Measurements from ENCODE around the gene NOTCH1. TPM values are rescaled to one million over a fixed set of nuclear protein-coding genes. Genes with fewer than 3 reads are reported as not detected.

NOTCH1 gene
- total and polyA plus RNA-seq, 2 of the 8 experiments (the other 6 are each of a cell fraction or from before 2014, with no cell fraction given): 6.9 to 55.6 TPM

DNA sequence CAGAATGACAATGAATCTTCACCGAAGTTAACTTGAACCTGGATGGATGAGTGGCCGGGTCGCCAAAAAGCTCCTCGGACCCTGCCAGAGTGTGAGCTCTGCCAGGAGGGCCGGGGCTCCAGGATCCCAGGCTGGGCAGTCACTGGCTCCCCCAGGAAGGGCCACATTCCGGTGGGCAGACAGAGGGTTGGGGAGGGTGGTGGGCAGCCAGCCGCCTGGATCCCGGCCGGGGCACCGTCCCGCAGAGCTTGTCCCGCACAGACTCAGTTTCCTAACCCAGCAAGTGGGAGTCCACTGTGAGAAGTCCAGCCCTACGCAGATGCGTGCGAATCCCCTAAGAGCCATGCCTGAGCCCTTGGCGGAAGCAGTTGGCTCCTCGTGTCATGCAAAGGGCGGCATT is 10.3 kb upstream of the NOTCH1 start:
- ChIA-PET CTCF (ENCODE audit: partially characterized antibody) (interaction anchor here (0.7 to 2.8 kb wide), 11 partner anchors 8 to 281 kb away, joined by 3 to 9 read pairs (median 4); no protein-coding TSS in a partner anchor), POLR2A (ENCODE audit: partially characterized antibody) (interaction anchor here (0.7 to 1.7 kb wide), 4 partner anchors 8 to 71 kb away, joined by 3 to 9 read pairs (median 4); no protein-coding TSS in a partner anchor)
- no peaks in the 10 kb centered on the region for H3K23me2 ChIP-seq (ENCODE audit: low read depth, low read length)
- no peak overlapping the region for H3K56ac ChIP-seq (replicated peaks; ENCODE audit: insufficient read length, low read depth, low read length)
- H2AK5ac ChIP-seq (ENCODE audit: low read depth, low read length): no peak overlapping the region
- H3K79me2 ChIP-seq (ENCODE audit: control insufficient read depth in 1 of 2, insufficient read depth in 2 of 2, low read length in 2 of 2): no peaks in the 10 kb centered on the region
- 0 out of 2 replicates have a peak overlapping the region, but pooled peaks have one; percentile 27 for H2BK12ac ChIP-seq (ENCODE audit: low read depth, low read length)
- 90% methylated on average over 14 of the region's 18 CpGs; no CpG with 5 or more reads in 1 of the 2 experiments for WGBS, 2 experiments (ENCODE audit: extremely low coverage in 1 of 2, insufficient coverage in 1 of 2, insufficient read length in 1 of 2, insufficient replicate concordance in 2 of 2, low coverage in 1 of 2, low lambda C conversion rate in 2 of 2, missing lambda C conversion rate in 1 of 2)
- no peak overlapping the region for H3K9ac ChIP-seq (replicated peaks in 1 of 4; ENCODE audit: extremely low read depth in 1 of 4, low read depth in 3 of 4, low read length in 3 of 4)
- no peak overlapping the region for H3K4me3 ChIP-seq (ENCODE audit: extremely low read depth in 1 of 4, insufficient read depth in 2 of 4, low read depth in 3 of 4, low read length in 4 of 4)
- H3K79me1 ChIP-seq (ENCODE audit: low read depth, low read length): no peaks in the 10 kb centered on the region
- no peak for DNase-seq (ENCODE audit: low read depth in 1 of 2, low spot score in 2 of 2)
- H4K91ac ChIP-seq (replicated peaks; ENCODE audit: insufficient read length, low read length): no peak overlapping the region
- no peaks in the 10 kb centered on the region for H4K20me1 ChIP-seq (replicated peaks in 1 of 2; ENCODE audit: control insufficient read depth in 1 of 2, insufficient read depth in 2 of 2, low read length in 2 of 2)
- H3K14ac ChIP-seq (ENCODE audit: insufficient read length): no peak overlapping the region
- H2AFZ ChIP-seq (ENCODE audit: low read length): no peak overlapping the region
- TF ChIP-seq E2F6 (IDR thresholded peaks at IDR 0.05) (peak; percentile 54; the same call in 1 of the 2 replicates), RNF2 (IDR thresholded peaks at IDR 0.05; ENCODE audit: borderline replicate concordance, low read depth, low read length, missing control alignments, poor library complexity, severe bottlenecking) (no peak), BRCA1 (IDR thresholded peaks at IDR 0.05; ENCODE audit: low read depth, low read length) (no peak)
- H4K8ac ChIP-seq (ENCODE audit: extremely low read depth, insufficient read depth, low read length): no peak overlapping the region
- H3K36me3 ChIP-seq (ENCODE audit: control insufficient read depth in 2 of 4, insufficient read depth in 4 of 4, low read length in 3 of 4): no peaks in the 10 kb centered on the region
- H2BK15ac ChIP-seq (ENCODE audit: low read length): 0 out of 2 replicates have a peak overlapping the region, but pooled peaks have one; percentile 81
- peaks cover 0 to 2% (median 0%) of the 10 kb centered on the region in 4 experiments; a peak in 3 of 7 replicates for H3K27me3 ChIP-seq (replicated peaks in 1 of 4; ENCODE audit: control insufficient read depth in 3 of 4, extremely low read depth in 1 of 4, insufficient read depth in 3 of 4, low read length in 3 of 4)
- H2BK120ac ChIP-seq (replicated peaks; ENCODE audit: low read depth, low read length): no peak overlapping the region
- no peak overlapping the region for H3K23ac ChIP-seq (ENCODE audit: insufficient read length)
- FAIRE-seq: no peak
- peaks cover 11 to 14% of the 10 kb centered on the region in 2 experiments for H3K9me3 ChIP-seq (ENCODE audit: insufficient read depth in 2 of 2, low read depth in 1 of 2, low read length in 1 of 2)
- no peak overlapping the region for H3K4me2 ChIP-seq (ENCODE audit: insufficient read depth in 1 of 2, low read depth in 2 of 2, low read length in 2 of 2)
- no peak overlapping the region for H3K27ac ChIP-seq (ENCODE audit: low read depth, low read length)
- H4K5ac ChIP-seq (ENCODE audit: insufficient read length, low read depth, low read length): no peak overlapping the region
- H2BK5ac ChIP-seq (ENCODE audit: low read depth, low read length): no peak overlapping the region
- H3K4ac ChIP-seq (replicated peaks; ENCODE audit: insufficient read length, low read depth, low read length): peak overlapping the region; percentile 72
- peaks cover 0 to 17% (median 3%) of the 10 kb centered on the region in 4 experiments; a peak in 4 of 7 replicates for H3K4me1 ChIP-seq (replicated peaks in 1 of 4; ENCODE audit: control insufficient read depth in 3 of 4, insufficient read depth in 4 of 4, low read length in 3 of 4)
- H3K18ac ChIP-seq (ENCODE audit: extremely low read depth, low read length): no peak overlapping the region
- no peak overlapping the region for H2BK20ac ChIP-seq (ENCODE audit: low read length)
